Measurements from ENCODE around the gene PAIP2.

Gene PAIP2

GRCh38 chr5:139361835-139362429 is 20.3 kb downstream of the PAIP2 start:
- no peaks in the 10 kb centered on the region for H3K9me2 ChIP-seq (replicated peaks; ENCODE audit: low read depth, low read length)
- peaks cover 51% of the 10 kb centered on the region for H3K36me3 ChIP-seq (ENCODE audit: insufficient read depth, low read length)
- no peaks in the 10 kb centered on the region for H3K27me3 ChIP-seq (ENCODE audit: insufficient read depth, low read length, poor library complexity, severe bottlenecking)
- no peaks in the 10 kb centered on the region for H3F3A ChIP-seq (ENCODE audit: low read depth)
- H3K4me1 ChIP-seq (ENCODE audit: insufficient read depth, low read length, poor library complexity, severe bottlenecking), result no peaks in the 10 kb centered on the region
- H3K9me3 ChIP-seq (ENCODE audit: insufficient read depth, low read depth, low read length), result no peaks in the 10 kb centered on the region
- no peak overlapping the region for H2AFZ ChIP-seq (ENCODE audit: low read length)
- H3K4me3 ChIP-seq (ENCODE audit: low read length, poor library complexity, severe bottlenecking), result no peak overlapping the region
- TF ChIP-seq EZH2phosphoT487 (IDR thresholded peaks at IDR 0.05; ENCODE audit: borderline replicate concordance) (no peak), CTCF (conservative IDR thresholded peaks at IDR 0.05; ENCODE audit: low read length) (no peak)
- peaks cover 67% of the 10 kb centered on the region for H3K79me2 ChIP-seq (ENCODE audit: insufficient read depth, low read length)
- H3K4me2 ChIP-seq (ENCODE audit: low read depth, low read length, poor library complexity, severe bottlenecking), result no peak overlapping the region
- H3K9ac ChIP-seq (ENCODE audit: low read depth, low read length, poor library complexity, severe bottlenecking), result no peak overlapping the region
- H4K20me1 ChIP-seq (ENCODE audit: insufficient read depth, low read length, poor library complexity, severe bottlenecking), result peaks cover 55% of the 10 kb centered on the region

- H3K27me3 ChIP-seq (ENCODE audit: insufficient read depth, low read length, poor library complexity, severe bottlenecking), result no peaks in the 10 kb centered on the region
- H3K4me3 ChIP-seq (ENCODE audit: low read length, poor library complexity, severe bottlenecking), result no peak overlapping the region
- no peak overlapping the region for H3K4me2 ChIP-seq (ENCODE audit: low read depth, low read length, poor library complexity, severe bottlenecking)
- H3F3A ChIP-seq (ENCODE audit: low read depth), result no peaks in the 10 kb centered on the region
- no peak overlapping the region for H2AFZ ChIP-seq (ENCODE audit: low read length)
- TF ChIP-seq EZH2phosphoT487 (IDR thresholded peaks at IDR 0.05; ENCODE audit: borderline replicate concordance), result no peak
- no peak for TF ChIP-seq CTCF (conservative IDR thresholded peaks at IDR 0.05; ENCODE audit: low read length)
- H3K9me2 ChIP-seq (replicated peaks; ENCODE audit: low read depth, low read length), result no peaks in the 10 kb centered on the region
- no peaks in the 10 kb centered on the region for H3K4me1 ChIP-seq (ENCODE audit: insufficient read depth, low read length, poor library complexity, severe bottlenecking)
- peaks cover 47% of the 10 kb centered on the region for H3K79me2 ChIP-seq (ENCODE audit: insufficient read depth, low read length)
- H3K36me3 ChIP-seq (ENCODE audit: insufficient read depth, low read length), result peaks cover 52% of the 10 kb centered on the region; the same call in 1 of the 2 replicates
- H4K20me1 ChIP-seq (ENCODE audit: insufficient read depth, low read length, poor library complexity, severe bottlenecking), result peaks cover 35% of the 10 kb centered on the region
- no peak overlapping the region for H3K9ac ChIP-seq (ENCODE audit: low read depth, low read length, poor library complexity, severe bottlenecking)
- H3K9me3 ChIP-seq (ENCODE audit: insufficient read depth, low read depth, low read length), result no peaks in the 10 kb centered on the region
These were observed 22.3 kb downstream of the PAIP2 start for GRCh38 chr5:139363937-139364336.

GRCh38 chr5:139364466-139364865 is 22.8 kb downstream of the PAIP2 start:
- no peaks in the 10 kb centered on the region for H3F3A ChIP-seq (ENCODE audit: low read depth)
- no peak overlapping the region for H3K4me3 ChIP-seq (ENCODE audit: low read length, poor library complexity, severe bottlenecking)
- TF ChIP-seq CTCF (conservative IDR thresholded peaks at IDR 0.05; ENCODE audit: low read length) (no peak), EZH2phosphoT487 (IDR thresholded peaks at IDR 0.05; ENCODE audit: borderline replicate concordance) (no peak)
- no peaks in the 10 kb centered on the region for H3K9me2 ChIP-seq (replicated peaks; ENCODE audit: low read depth, low read length)
- H3K9me3 ChIP-seq (ENCODE audit: insufficient read depth, low read depth, low read length), result no peaks in the 10 kb centered on the region
- H3K4me2 ChIP-seq (ENCODE audit: low read depth, low read length, poor library complexity, severe bottlenecking), result no peak overlapping the region
- peaks cover 30% of the 10 kb centered on the region for H4K20me1 ChIP-seq (ENCODE audit: insufficient read depth, low read length, poor library complexity, severe bottlenecking)
- H3K9ac ChIP-seq (ENCODE audit: low read depth, low read length, poor library complexity, severe bottlenecking), result no peak overlapping the region
- H3K36me3 ChIP-seq (ENCODE audit: insufficient read depth, low read length), result peaks cover 56% of the 10 kb centered on the region; the same call in 1 of the 2 replicates
- no peak overlapping the region for H2AFZ ChIP-seq (ENCODE audit: low read length)
- H3K79me2 ChIP-seq (ENCODE audit: insufficient read depth, low read length), result peaks cover 42% of the 10 kb centered on the region
- H3K4me1 ChIP-seq (ENCODE audit: insufficient read depth, low read length, poor library complexity, severe bottlenecking), result no peaks in the 10 kb centered on the region
- H3K27me3 ChIP-seq (ENCODE audit: insufficient read depth, low read length, poor library complexity, severe bottlenecking), result no peaks in the 10 kb centered on the region

All from Loucy (cell line).